ENCODE results near the gene KCND2.

KCND2 gene

DNA sequence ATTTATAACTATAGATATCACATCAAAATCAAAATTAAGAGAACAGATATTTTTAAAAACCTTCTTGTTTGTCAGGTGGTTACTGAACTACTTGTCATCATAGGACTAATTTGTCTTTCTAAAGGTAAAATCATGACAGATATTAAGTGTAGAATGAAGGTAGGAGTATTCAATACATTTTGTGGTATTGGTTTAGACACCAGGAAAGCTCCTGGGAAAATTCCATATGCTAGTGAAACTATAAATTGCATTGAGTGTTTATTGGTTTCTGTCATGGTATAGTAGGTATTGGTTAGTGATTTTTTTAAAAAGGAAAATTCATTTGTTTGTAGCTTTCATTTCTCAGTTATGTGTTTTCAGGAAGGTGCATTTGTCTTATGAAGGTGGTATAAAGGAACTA lies 132.7 kb downstream of the KCND2 start:
- DNase-seq, result no peak

DNA sequence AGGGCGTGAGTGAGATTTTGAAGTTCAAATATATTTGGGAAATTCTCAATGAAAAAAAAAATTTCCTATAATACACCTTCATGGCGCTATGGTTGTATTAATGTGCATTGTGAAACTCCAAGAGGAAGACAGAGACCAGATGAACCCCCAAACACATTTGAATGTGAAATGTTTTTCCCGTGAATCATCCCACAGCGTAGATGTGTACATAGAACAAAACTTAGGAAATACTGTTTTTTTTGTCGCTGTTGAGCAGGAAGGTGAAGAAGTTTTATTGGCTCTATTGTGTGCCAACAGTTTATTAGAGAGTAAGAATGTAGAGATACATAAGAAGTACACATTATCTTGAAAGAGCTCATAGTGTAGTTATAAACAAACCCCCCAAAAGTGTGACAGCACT lies 134.0 kb downstream of the KCND2 start:
- no peak for DNase-seq

DNA sequence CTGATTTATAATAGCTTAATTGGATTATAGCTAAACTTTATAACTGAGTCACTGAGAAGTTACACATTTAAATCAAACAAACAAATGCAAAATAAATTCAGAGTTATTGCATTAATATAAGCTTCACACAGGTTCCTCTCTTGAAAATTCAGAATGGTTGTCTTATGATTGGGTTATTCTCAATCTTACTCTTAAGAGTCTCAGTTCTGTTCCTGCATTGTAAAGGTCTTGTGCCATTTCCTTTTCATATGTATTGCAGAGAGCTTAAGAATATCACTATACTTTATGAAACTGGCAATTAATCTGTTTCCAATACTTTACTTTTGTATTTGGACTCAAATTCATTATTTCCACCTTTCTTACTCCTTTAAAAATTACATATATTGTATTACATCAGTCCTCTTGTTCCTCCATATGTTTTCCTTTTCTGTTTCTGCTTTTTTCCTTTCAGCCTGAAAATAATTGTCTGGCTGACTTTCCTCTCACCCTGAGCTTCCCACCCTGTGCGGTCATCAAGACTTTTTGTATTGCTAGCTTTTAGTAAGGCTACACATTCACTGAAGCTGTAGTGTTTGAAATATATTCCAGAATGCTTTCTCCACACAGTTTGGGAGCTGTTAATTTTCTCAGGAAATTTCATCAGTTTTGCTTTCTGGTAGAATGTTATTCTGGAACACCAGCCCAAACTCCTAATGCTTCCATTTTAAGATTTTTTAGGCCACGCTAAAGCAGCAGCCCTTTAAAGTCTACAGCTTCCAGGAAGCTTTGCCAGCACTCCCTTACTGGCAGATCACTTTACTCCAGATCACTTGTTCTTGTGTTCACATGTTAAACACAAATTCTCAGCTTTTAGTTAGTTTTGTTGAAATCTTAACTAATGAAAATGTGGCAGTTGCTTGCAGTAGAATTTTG lies 139.4 kb downstream of the KCND2 start:
- peak in 5 of 58 donors; percentile 0 to 44 (median 25) for DNase-seq

DNA sequence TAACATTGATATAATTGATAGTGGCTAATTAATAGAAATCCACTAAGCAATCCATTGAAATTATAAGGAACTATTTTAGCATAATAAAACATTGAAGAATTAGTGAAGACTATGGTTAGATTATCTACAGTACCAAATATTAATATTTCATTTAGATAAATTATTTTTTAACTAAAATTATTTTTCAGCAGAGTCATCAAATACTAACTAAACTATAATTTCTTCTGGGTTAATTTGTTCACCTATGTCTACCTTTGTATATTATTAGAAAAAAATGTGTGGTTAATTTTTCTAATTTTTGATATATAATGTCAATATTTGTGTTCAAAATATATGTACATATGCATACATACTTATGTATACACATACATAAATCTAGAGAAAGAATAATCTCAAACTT lies 140.2 kb downstream of the KCND2 start:
- no peak for DNase-seq

- no peak for DNase-seq
These were observed 144.4 kb downstream of the KCND2 start for GRCh38 chr7:120417244-120417979.

GRCh38 chr7:120421151-120421651 lies 148.2 kb downstream of the KCND2 start:
- no peak for DNase-seq

- no peak for DNase-seq
These were observed 158.0 kb downstream of the KCND2 start for GRCh38 chr7:120431016-120431415.

DNA sequence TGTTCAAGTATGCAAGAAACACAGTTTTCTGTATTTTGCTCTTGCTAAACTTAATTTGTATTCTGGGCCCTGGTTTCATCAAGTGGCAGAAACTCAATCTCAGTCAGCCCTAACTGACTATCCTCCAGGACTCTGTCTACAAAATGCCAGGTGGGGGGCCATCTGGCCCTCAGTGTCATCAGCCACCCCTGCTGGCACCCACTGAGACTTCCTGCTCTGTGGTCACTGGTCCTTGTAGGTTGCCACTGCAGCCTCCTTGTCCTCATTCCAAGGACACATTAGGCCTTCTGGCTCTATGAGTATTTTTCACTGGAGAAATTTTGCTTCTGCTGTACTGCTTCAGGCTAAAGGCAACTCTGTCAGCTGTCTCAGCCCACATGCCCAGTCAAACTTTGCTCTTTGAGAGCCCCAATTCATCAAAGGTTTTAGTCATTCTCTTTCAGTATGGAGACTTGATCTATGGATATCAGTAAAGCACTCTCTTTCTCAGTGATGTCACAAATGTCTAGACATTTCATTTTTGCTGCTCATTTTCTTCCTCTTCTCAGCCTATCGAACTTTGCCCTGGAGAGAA lies 163.6 kb downstream of the KCND2 start:
- no peak for DNase-seq

DNA sequence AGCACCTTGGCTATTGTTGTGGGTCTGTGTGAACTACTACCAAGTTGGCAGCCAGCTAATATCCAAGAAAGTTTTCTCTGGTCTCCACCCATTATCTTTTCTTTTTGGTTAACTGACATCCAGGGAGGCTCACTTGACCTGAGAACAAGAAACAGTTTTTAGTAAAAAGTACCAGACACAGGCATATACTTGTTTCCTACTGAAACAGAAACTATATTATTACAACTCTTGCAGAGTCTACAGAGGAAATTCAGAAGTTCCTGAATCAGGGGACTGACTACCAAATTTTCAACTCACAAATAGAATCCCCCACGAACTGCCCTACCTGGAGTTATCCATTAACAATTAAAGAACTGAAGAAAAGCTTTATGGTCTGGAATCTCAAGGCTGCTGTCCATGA lies 168.9 kb downstream of the KCND2 start:
- no peak for DNase-seq

DNA sequence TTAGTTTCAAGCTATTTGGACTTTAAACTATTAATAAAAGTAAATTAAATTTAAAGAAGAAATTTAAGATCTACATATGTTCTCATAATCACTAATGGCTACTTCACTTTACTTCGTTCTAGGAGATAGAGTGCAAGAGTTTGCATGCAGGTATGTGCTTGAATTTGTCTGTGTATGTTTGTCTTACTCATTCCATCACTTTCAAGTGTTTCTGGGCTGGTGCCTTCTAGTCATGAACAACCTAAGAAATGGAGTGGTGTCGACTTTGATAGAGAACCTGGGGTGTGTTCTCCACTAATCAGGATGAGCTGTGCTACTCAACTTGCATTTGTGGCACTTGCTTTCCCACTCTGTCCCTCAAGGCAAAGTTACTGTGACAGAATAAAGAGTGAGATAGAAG lies 169.9 kb downstream of the KCND2 start:
- no peak for DNase-seq

- DNase-seq, result no peak
These were observed 171.7 kb downstream of the KCND2 start for GRCh38 chr7:120444650-120445049.

DNA sequence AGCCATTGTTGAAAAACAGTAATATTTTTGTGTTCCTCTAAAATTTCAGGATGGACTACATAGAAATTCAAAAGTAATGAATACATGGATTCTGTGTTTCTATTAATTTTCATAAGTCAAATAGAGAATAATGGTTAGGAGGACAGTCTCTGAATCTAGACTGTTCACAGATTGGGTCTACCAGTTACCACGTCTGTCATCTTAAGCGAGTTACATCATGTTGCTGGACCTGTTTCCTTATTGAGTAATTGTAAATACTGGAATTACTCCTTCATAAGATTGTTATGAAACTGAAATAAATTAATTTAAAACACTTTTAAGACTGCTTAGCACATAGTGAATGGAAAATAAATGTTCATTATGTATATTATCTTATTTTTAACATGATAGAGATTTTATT lies 172.3 kb downstream of the KCND2 start:
- DNase-seq, result no peak

- no peak for DNase-seq
These were observed 179.7 kb downstream of the KCND2 start for GRCh38 chr7:120452665-120453064.

DNA sequence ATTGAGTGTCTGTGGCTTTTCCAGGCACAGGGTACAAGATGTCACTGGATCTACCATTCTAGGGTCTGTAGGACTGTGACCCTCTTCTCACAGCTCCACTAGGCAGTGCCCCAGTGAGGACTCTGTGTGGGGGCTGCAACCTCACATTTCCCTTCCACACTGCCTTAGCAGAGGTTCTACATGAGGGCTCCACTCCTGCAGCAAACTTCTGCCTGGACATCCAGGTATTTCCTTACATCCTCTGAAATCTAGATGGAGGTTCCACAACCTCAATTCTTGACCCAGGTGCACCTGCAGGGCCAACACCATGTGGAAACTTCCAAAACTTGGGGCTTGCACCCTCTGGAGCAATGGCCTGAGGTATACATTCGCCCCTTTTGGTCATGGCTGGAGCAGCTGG lies 183.7 kb downstream of the KCND2 start:
- DNase-seq, result no peak

DNA sequence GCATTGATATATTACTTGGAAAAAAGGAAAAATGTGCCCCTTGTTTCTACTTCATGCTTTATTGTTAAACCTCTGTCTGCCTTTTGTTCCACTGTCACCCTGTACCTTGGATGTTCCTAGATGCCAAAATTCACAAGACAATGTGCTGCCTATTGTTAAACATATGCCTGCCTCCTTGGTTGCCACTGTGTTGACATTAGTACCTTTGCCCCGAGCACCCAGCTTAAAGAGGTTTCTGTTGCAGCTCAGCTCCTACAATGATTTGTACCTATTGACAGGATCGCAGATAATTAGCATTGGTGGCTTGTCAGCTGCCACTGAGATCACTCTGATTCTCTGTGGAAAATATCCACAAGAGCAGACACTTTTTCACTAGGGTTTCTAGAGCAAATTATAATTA lies 188.0 kb downstream of the KCND2 start:
- DNase-seq, result no peak

GRCh38 chr7:120462991-120463390 lies 190.0 kb downstream of the KCND2 start:
- no peak for DNase-seq

DNA sequence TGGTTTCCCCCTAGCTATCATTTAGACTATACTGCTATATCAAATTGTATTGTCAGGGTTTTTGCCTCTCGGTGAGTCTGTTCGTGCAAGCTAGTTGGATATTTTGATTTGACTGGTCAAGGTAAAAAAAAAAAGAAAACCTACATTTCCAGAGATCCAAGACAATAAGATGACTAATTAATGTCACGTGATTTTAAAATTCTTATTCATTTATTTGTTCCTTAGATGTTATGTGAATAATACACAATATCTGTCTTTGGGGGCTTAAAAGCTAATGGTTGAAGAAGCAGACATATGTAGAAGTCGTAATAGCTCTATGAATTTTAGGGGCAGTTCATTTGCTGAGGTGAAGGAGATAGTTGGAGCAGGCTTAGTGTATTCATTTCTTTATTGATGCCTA lies 191.1 kb downstream of the KCND2 start:
- DNase-seq, result no peak

- DNase-seq, result no peak
These were observed 194.7 kb downstream of the KCND2 start for GRCh38 chr7:120467676-120468075.

- DNase-seq, result no peak
These were observed 195.6 kb downstream of the KCND2 start for GRCh38 chr7:120468611-120469010.

GRCh38 chr7:120472892-120473291 lies 199.9 kb downstream of the KCND2 start:
- peak in 2 of 58 donors; percentile 9 to 45 for DNase-seq

DNA sequence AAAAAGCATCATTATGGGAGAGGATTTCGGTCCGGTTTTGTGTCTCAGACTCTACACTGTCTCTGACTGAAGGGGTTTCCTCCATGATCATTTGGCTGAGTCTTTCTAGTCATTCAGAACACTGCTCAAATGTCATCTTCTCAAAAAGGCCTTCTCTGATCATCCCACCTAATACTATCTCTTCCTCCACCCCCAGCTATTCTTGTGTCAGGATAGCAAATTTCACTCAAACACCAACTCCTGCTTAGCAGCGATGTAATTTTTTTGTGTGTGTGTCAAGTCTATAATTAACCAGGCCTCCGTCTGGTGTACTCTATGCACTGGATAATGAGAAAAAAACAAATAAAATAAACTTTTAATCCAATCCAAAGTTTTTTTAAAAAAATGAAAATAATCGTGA lies 200.4 kb downstream of the KCND2 start:
- no peak for DNase-seq

- no peak for DNase-seq
These were observed 203.0 kb downstream of the KCND2 start for GRCh38 chr7:120475994-120476393.
